HG03558 (cell line): ENCODE results near the gene SPTBN2.

ENCODE experiments used
- ATAC-seq: cut with Tn5 transposase; IDR thresholded peaks from one replicate; pipeline ENCODE4 v1.9.1; 2021; ENCODE audit warnings: moderate number of reproducible peaks; ENCODE audit not compliant: unreplicated experiment; ENCODE audit errors: extremely low read depth

Gene SPTBN2

GRCh38 chr11:66686801-66687750, 41.9 kb downstream of the SPTBN2 start:
- no peak for ATAC-seq

GRCh38 chr11:66686100-66686785, 42.8 kb downstream of the SPTBN2 start:
- ATAC-seq, result no peak

GRCh38 chr11:66685276-66686099, 43.5 kb downstream of the SPTBN2 start:
- no peak for ATAC-seq

- ATAC-seq, result no peak
These were observed 44.4 kb downstream of the SPTBN2 start for GRCh38 chr11:66684635-66685034.

GRCh38 chr11:66683877-66684276, 45.1 kb downstream of the SPTBN2 start:
- no peak for ATAC-seq

GRCh38 chr11:66680966-66681645, 47.9 kb downstream of the SPTBN2 start:
- ATAC-seq, result no peak

GRCh38 chr11:66677599-66678375, 51.2 kb downstream of the SPTBN2 start, which contains the start of gene RBM4B:
Gene RBM4B (minus strand): TSS chr11:66677887. CDS start chr11:66677079, 808 bp downstream.
- peak; percentile 47 for ATAC-seq

GRCh38 chr11:66676931-66677598, 52.0 kb downstream of the SPTBN2 start:
- ATAC-seq, result no peak

- no peak for ATAC-seq
These were observed 52.6 kb downstream of the SPTBN2 start for GRCh38 chr11:66676282-66676919.

- no peak for ATAC-seq
These were observed 53.9 kb downstream of the SPTBN2 start for GRCh38 chr11:66674964-66675602.

- no peak for ATAC-seq
These were observed 58.2 kb downstream of the SPTBN2 start for GRCh38 chr11:66670816-66671215.

- ATAC-seq, result no peak
These were observed 63.6 kb downstream of the SPTBN2 start for GRCh38 chr11:66665369-66665768.

GRCh38 chr11:66663741-66664296, 65.2 kb downstream of the SPTBN2 start:
- ATAC-seq, result no peak

- no peak for ATAC-seq
These were observed 69.3 kb downstream of the SPTBN2 start for GRCh38 chr11:66659763-66660162.

GRCh38 chr11:66653123-66653522, 75.9 kb downstream of the SPTBN2 start:
- no peak for ATAC-seq

- no peak for ATAC-seq
These were observed 76.4 kb downstream of the SPTBN2 start for GRCh38 chr11:66652651-66653050.

- no peak for ATAC-seq
These were observed 78.0 kb downstream of the SPTBN2 start for GRCh38 chr11:66651016-66651415.
